Liver (tissue), 9 donors: Measurements from ENCODE around the gene FAM163A. TPM values are rescaled to one million over a fixed set of nuclear protein-coding genes. Genes with fewer than 3 reads are reported as not detected.

Experiments used
- DNase-seq: peaks from one replicate; pipeline ENCODE4 v3.0.0-alpha.2; 2017; ENCODE audit warnings: low spot score
- H3K27ac ChIP-seq, 2 donors: one replicate each; pipeline ENCODE4 v1.7.0; 2013; ENCODE audit warnings: inconsistent platforms in 2 of 2, low read length in 2 of 2, control low read depth in 1 of 2, low read depth in 1 of 2, mild to moderate bottlenecking in 1 of 2
- H3K27me3 ChIP-seq, 4 donors: one replicate each; pipeline versions ENCODE4 v1.6.1 to v1.7.0; 2013; ENCODE audit warnings: low read length in 3 of 4, inconsistent platforms in 1 of 4, mild to moderate bottlenecking in 1 of 4, moderate library complexity in 1 of 4; ENCODE audit not compliant: control insufficient read depth in 4 of 4, insufficient read depth in 4 of 4
- H3K36me3 ChIP-seq, 4 donors: one replicate each; pipeline versions ENCODE4 v1.6.1 to v1.7.0; 2013; ENCODE audit warnings: low read length in 3 of 4, mild to moderate bottlenecking in 3 of 4, low read depth in 1 of 4, moderate library complexity in 1 of 4; ENCODE audit not compliant: control insufficient read depth in 4 of 4, insufficient read depth in 3 of 4
- H3K4me1 ChIP-seq, 4 donors: one replicate each; pipeline versions ENCODE4 v1.6.1 to v1.7.0; 2013; ENCODE audit warnings: low read length in 3 of 4, mild to moderate bottlenecking in 3 of 4, moderate library complexity in 1 of 4; ENCODE audit not compliant: control insufficient read depth in 4 of 4, insufficient read depth in 4 of 4
- H3K4me3 ChIP-seq, 3 donors: one replicate each; pipeline versions ENCODE4 v1.6.1 to v1.7.0; 2013; ENCODE audit warnings: low read length in 3 of 3, control low read depth in 1 of 3, low read depth in 1 of 3, mild to moderate bottlenecking in 1 of 3
- H3K9ac ChIP-seq, 2 donors: one replicate each; pipeline ENCODE4 v1.7.0; 2013; ENCODE audit warnings: low read length in 2 of 2, mild to moderate bottlenecking in 2 of 2, moderate library complexity in 2 of 2, control low read depth in 1 of 2, low read depth in 1 of 2
- H3K9me3 ChIP-seq, 4 donors: one replicate each; pipeline versions ENCODE4 v1.6.1 to v1.7.0; 2013; ENCODE audit warnings: low read length in 3 of 4; ENCODE audit not compliant: control insufficient read depth in 4 of 4
- EGR1 ChIP-seq, 2 donors: IDR thresholded peaks; 2 replicates each; pipeline ENCODE4 v1.6.1; 2016 to 2018; ENCODE audit warnings: antibody characterized with exemption in 2 of 2, low read depth in 2 of 2
- FOXA1 ChIP-seq: IDR thresholded peaks from 2 replicates; pipeline ENCODE4 v1.6.1; 2016; ENCODE audit warnings: antibody characterized with exemption
- HNF4A ChIP-seq, 2 donors: conservative IDR thresholded peaks; 2 replicates each; pipeline ENCODE4 v1.6.1; 2016; ENCODE audit warnings: antibody characterized with exemption in 2 of 2, mild to moderate bottlenecking in 2 of 2
- HNF4G ChIP-seq: IDR thresholded peaks from 2 replicates; pipeline ENCODE4 v1.6.1; 2016; ENCODE audit warnings: antibody characterized with exemption
- MAX ChIP-seq: IDR thresholded peaks from 2 replicates; pipeline ENCODE4 v1.6.1; 2016; ENCODE audit warnings: antibody characterized with exemption
- NR2F2 ChIP-seq: IDR thresholded peaks from 2 replicates; pipeline ENCODE4 v1.6.1; 2016; ENCODE audit warnings: antibody characterized with exemption
- RXRA ChIP-seq, 2 donors: IDR thresholded peaks; 2 replicates each; pipeline ENCODE4 v1.6.1; 2017 to 2018; ENCODE audit warnings: antibody characterized with exemption in 2 of 2, mild to moderate bottlenecking in 1 of 2
- TAF1 ChIP-seq: conservative IDR thresholded peaks from 2 replicates; pipeline ENCODE4 v1.6.1; 2016; ENCODE audit warnings: antibody characterized with exemption, mild to moderate bottlenecking
- YY1 ChIP-seq: IDR thresholded peaks from 2 replicates; pipeline ENCODE4 v1.6.1; 2016; ENCODE audit warnings: antibody characterized with exemption, mild to moderate bottlenecking
- WGBS: extraction: QIAGEN DNeasy Blood & Tissue Kit; methylation state at CpG from one replicate; pipeline ENCODE4 v1.1.7; 2013; 5-methylcytosine and 5-hydroxymethylcytosine counted together
- polyA plus RNA-seq, 2 donors: library from polyadenylated mRNA; stranded (reverse) in 1 of 2; unstranded in 1 of 2; fragments of 200-250 nt in 1 of 2; fragments of >200 nt in 1 of 2; fragmentation: Nextera tagmentation in 1 of 2; extraction: Ambion mirVana in 1 of 2; gene quantifications; one replicate each; pipeline versions ENCODE4 v1.2.1 to v1.2.3, GENCODE V29; 2013 to 2015
- total RNA-seq, 2 donors: library from RNA; depleted of rRNA; stranded (reverse); fragments of >200 nt; gene quantifications; one replicate each; pipeline ENCODE4 v1.2.3, GENCODE V29; 2014
- TF ChIP-seq, protein P1 (sequence below): IDR thresholded peaks from 2 replicates; pipeline ENCODE4 v1.6.1; 2016; ENCODE audit warnings: antibody characterized with exemption, mild to moderate bottlenecking
- TF ChIP-seq, protein P2 (sequence below): fragments of 150-350 bp; IDR thresholded peaks from 2 replicates; pipeline ENCODE4 v1.5.1; 2017; ENCODE audit warnings: improper control_type of control experiment, low read depth, low read length; ENCODE audit not compliant: missing input control
- donor health status: healthy.
- donor health status: healthy.
- donor health status: healthy.
- donor health status: healthy.
- donor health status: healthy.

Gene FAM163A
- total and polyA plus RNA-seq, 4 donors = 0.07 TPM; not detected in 3

GRCh38 chr1:179794669-179795068 is 51.6 kb downstream of the FAM163A start:
- H3K4me3 ChIP-seq = no peak overlapping the region
- no peak overlapping the region for H3K9ac ChIP-seq
- H3K4me1 ChIP-seq = no peaks in the 10 kb centered on the region
- H3K36me3 ChIP-seq = no peaks in the 10 kb centered on the region
- no peaks in the 10 kb centered on the region for H3K9me3 ChIP-seq
- WGBS = 41% methylated on average over 4 of the region's 4 CpGs
- no peak for DNase-seq
- H3K27ac ChIP-seq = no peak overlapping the region
- no peak for TF ChIP-seq RXRA (IDR thresholded peaks at IDR 0.05)
- no peak for TF ChIP-seq HNF4G
- TF ChIP-seq HNF4A (conservative IDR thresholded peaks at IDR 0.05) = no peak
- no peak for TF ChIP-seq MAX
- TF ChIP-seq NR2F2 = peak; percentile 53
- no peak for TF ChIP-seq TAF1
- TF ChIP-seq, protein P1, sequence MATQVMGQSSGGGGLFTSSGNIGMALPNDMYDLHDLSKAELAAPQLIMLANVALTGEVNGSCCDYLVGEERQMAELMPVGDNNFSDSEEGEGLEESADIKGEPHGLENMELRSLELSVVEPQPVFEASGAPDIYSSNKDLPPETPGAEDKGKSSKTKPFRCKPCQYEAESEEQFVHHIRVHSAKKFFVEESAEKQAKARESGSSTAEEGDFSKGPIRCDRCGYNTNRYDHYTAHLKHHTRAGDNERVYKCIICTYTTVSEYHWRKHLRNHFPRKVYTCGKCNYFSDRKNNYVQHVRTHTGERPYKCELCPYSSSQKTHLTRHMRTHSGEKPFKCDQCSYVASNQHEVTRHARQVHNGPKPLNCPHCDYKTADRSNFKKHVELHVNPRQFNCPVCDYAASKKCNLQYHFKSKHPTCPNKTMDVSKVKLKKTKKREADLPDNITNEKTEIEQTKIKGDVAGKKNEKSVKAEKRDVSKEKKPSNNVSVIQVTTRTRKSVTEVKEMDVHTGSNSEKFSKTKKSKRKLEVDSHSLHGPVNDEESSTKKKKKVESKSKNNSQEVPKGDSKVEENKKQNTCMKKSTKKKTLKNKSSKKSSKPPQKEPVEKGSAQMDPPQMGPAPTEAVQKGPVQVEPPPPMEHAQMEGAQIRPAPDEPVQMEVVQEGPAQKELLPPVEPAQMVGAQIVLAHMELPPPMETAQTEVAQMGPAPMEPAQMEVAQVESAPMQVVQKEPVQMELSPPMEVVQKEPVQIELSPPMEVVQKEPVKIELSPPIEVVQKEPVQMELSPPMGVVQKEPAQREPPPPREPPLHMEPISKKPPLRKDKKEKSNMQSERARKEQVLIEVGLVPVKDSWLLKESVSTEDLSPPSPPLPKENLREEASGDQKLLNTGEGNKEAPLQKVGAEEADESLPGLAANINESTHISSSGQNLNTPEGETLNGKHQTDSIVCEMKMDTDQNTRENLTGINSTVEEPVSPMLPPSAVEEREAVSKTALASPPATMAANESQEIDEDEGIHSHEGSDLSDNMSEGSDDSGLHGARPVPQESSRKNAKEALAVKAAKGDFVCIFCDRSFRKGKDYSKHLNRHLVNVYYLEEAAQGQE = no peak
- TF ChIP-seq, protein P2, sequence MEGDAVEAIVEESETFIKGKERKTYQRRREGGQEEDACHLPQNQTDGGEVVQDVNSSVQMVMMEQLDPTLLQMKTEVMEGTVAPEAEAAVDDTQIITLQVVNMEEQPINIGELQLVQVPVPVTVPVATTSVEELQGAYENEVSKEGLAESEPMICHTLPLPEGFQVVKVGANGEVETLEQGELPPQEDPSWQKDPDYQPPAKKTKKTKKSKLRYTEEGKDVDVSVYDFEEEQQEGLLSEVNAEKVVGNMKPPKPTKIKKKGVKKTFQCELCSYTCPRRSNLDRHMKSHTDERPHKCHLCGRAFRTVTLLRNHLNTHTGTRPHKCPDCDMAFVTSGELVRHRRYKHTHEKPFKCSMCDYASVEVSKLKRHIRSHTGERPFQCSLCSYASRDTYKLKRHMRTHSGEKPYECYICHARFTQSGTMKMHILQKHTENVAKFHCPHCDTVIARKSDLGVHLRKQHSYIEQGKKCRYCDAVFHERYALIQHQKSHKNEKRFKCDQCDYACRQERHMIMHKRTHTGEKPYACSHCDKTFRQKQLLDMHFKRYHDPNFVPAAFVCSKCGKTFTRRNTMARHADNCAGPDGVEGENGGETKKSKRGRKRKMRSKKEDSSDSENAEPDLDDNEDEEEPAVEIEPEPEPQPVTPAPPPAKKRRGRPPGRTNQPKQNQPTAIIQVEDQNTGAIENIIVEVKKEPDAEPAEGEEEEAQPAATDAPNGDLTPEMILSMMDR = no peak
- H3K27me3 ChIP-seq = no peaks in the 10 kb centered on the region

DNA sequence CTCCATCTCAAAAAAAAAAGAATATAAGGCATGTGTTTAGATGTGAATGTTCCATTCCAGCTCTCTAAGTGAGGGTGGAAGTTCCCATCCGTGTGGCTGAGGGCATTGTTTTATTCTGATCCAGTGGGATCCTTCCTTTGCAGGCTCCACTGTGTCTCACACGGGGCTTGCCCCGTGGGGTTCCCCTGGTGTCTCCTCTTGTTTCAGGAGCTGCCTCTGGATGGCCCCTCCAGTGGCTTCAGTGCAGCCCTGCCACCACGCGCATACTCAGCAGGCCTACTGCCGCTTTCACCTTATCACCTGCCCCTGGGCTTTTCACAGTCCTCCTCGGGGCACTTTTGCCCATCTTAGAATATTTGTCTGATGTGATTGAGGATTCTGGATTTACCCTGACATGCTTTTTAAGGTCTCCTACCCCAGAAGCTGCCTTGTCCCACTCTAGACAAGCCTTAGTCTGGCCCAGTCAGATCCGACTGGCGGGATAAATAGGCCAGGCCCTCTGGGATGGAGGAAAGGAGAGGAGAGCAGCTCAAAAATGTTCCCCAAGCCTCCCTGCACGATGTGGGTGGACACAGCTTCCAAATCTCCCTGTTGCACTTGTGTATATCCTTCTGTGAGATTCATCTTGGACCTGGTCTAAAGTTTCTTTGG is 55.2 kb downstream of the FAM163A start:
- TF ChIP-seq EGR1 (IDR thresholded peaks at IDR 0.05; ENCODE audit: low read depth in 2 of 2) (no peak), RXRA (IDR thresholded peaks at IDR 0.05) (no peak), YY1 (no peak)
- Histone ChIP-seq H3K27ac (no peak overlapping the region), H3K4me1 (no peaks in the 10 kb centered on the region), H3K9ac (no peak overlapping the region), H3K27me3 (no peaks in the 10 kb centered on the region), H3K4me3 (no peak overlapping the region), H3K36me3 (no peaks in the 10 kb centered on the region), H3K9me3 (no peaks in the 10 kb centered on the region)
- DNase-seq = no peak
- WGBS = 93% methylated on average over 10 of the region's 10 CpGs

- 89% methylated on average over 6 of the region's 6 CpGs for WGBS
- no peaks in the 10 kb centered on the region for H3K36me3 ChIP-seq
- H3K4me1 ChIP-seq = no peaks in the 10 kb centered on the region
- no peak overlapping the region for H3K4me3 ChIP-seq
- DNase-seq = no peak
- no peak overlapping the region for H3K9ac ChIP-seq
- H3K27ac ChIP-seq = no peak overlapping the region
- H3K27me3 ChIP-seq = no peaks in the 10 kb centered on the region
- no peaks in the 10 kb centered on the region for H3K9me3 ChIP-seq
- TF ChIP-seq NR2F2 = no peak
- TF ChIP-seq FOXA1 = no peak
- TF ChIP-seq HNF4G = no peak
- no peak for TF ChIP-seq HNF4A (conservative IDR thresholded peaks at IDR 0.05)
- TF ChIP-seq, protein P1 = no peak
- TF ChIP-seq RXRA (IDR thresholded peaks at IDR 0.05) = no peak
- TF ChIP-seq, protein P2 = no peak
- TF ChIP-seq TAF1 = no peak
- TF ChIP-seq MAX = no peak
Observed at GRCh38 chr1:179798864-179799516, 55.9 kb downstream of the FAM163A start.
